Measurements from ENCODE around the gene EFCAB9. TPM values are rescaled to one million over a fixed set of nuclear protein-coding genes. Genes with fewer than 3 reads are reported as not detected.

The EFCAB9 gene
- total RNA-seq, 1 experiment from 2014 or later = not detected

DNA sequence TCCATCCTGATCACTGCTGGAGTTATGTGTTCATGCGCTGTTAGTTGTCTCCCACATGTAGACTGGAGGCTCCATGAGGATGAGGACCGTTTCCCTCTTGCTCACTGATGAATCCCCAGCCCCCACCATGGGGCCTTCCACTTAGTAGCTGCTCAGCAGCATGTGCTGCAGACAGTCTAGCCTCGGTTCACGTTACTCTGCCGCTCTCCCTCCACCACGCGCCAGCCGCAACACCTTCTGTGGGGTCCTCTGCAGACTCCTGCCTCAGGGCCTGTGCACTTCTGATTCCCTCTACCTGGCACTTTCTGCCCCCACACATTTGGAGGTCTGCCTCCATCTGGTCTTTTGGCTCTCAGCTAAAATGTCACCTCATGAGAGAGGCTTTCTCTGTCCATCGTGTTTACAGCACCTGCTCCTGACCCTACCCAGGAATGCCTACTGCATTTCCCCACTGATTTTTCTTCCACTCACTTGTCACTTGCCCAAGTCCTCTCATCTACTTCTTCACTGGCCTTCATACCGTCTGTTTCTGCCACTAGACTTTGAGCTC, 42.2 kb upstream of the EFCAB9 start:
- no peak overlapping the region for H3K4me2 ChIP-seq (ENCODE audit: insufficient read depth, insufficient read length, low read length)

More for the DNA sequence above, 42.2 kb upstream of the EFCAB9 start:
- Histone ChIP-seq H4K91ac (ENCODE audit: insufficient read length, low read depth, low read length) (no peak overlapping the region), H3K27me3 (ENCODE audit: insufficient read depth, low read length) (no peaks in the 10 kb centered on the region), H3K4me1 (ENCODE audit: insufficient read depth, low read length) (no peaks in the 10 kb centered on the region), H3K56ac (ENCODE audit: insufficient read length, low read depth, low read length) (no peak overlapping the region), H3K23me2 (ENCODE audit: insufficient read length, low read depth, low read length, poor library complexity, severe bottlenecking) (peaks cover 3% of the 10 kb centered on the region), H2BK12ac (ENCODE audit: insufficient read length, low read depth, low read length) (no peak overlapping the region), H2AFZ (ENCODE audit: low read length) (no peak overlapping the region), H2BK20ac (ENCODE audit: low read depth, low read length, poor library complexity, severe bottlenecking) (no peak overlapping the region), H3K79me1 (ENCODE audit: insufficient read depth, low read depth, low read length, poor library complexity, severe bottlenecking) (no peaks in the 10 kb centered on the region), H2BK15ac (ENCODE audit: low read depth, low read length) (no peak overlapping the region), H3T11ph (ENCODE audit: low read length) (no peak overlapping the region), H3K4ac (ENCODE audit: low read depth, low read length) (no peak overlapping the region), H3K18ac (ENCODE audit: insufficient read length, low read depth, low read length) (no peak overlapping the region), H3K9ac (ENCODE audit: extremely low read depth, insufficient read length, low read length) (no peak overlapping the region), H4K5ac (ENCODE audit: insufficient read length, low read depth, low read length) (no peak overlapping the region), H4K8ac (replicated peaks; ENCODE audit: insufficient read length, low read depth, low read length) (no peak overlapping the region), H2BK5ac (ENCODE audit: insufficient read length, low read length) (no peak overlapping the region), H3K14ac (ENCODE audit: insufficient read depth, low read length) (no peak overlapping the region), H2BK120ac (ENCODE audit: low read depth, low read length, poor library complexity, severe bottlenecking) (no peak overlapping the region), H3K23ac (ENCODE audit: insufficient read length, low read depth, low read length) (no peak overlapping the region), H3K27ac (ENCODE audit: insufficient read length, low read depth, low read length) (no peak overlapping the region), H3K9me3 (ENCODE audit: control insufficient read depth, low read depth, low read length) (no peaks in the 10 kb centered on the region), H2AK5ac (ENCODE audit: insufficient read length, low read length) (no peak overlapping the region), H3K79me2 (ENCODE audit: insufficient read depth, low read length) (no peaks in the 10 kb centered on the region), H4K20me1 (ENCODE audit: control insufficient read depth, insufficient read depth, insufficient read length) (no peaks in the 10 kb centered on the region)
- Mint-ChIP-seq H3K36me3 (ENCODE audit: insufficient read depth in 1 of 3, low read depth in 3 of 3) (peaks cover 0 to 6% (median 2%) of the 10 kb centered on the region in 3 experiments; a peak in 5 of 7 replicates), H3K9me3 (no peaks in the 10 kb centered on the region), H3K27me3 (ENCODE audit: low read depth) (no peaks in the 10 kb centered on the region), H3K4me1 (no peaks in the 10 kb centered on the region), H3K4me3 (no peak overlapping the region), H3K27ac (peak overlapping the region in 1 of 3 experiments; percentile 0; a peak in 1 of 7 replicates)
- no peak for DNase-seq
- TF ChIP-seq, protein P1, sequence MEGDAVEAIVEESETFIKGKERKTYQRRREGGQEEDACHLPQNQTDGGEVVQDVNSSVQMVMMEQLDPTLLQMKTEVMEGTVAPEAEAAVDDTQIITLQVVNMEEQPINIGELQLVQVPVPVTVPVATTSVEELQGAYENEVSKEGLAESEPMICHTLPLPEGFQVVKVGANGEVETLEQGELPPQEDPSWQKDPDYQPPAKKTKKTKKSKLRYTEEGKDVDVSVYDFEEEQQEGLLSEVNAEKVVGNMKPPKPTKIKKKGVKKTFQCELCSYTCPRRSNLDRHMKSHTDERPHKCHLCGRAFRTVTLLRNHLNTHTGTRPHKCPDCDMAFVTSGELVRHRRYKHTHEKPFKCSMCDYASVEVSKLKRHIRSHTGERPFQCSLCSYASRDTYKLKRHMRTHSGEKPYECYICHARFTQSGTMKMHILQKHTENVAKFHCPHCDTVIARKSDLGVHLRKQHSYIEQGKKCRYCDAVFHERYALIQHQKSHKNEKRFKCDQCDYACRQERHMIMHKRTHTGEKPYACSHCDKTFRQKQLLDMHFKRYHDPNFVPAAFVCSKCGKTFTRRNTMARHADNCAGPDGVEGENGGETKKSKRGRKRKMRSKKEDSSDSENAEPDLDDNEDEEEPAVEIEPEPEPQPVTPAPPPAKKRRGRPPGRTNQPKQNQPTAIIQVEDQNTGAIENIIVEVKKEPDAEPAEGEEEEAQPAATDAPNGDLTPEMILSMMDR (conservative IDR thresholded peaks at IDR 0.05) = no peak
- no CpG with 5 or more reads among the region's 10 CpGs for WGBS (ENCODE audit: extremely low coverage, insufficient read length, low lambda C conversion rate)

Data from H9 (cell line).